NCI-H524 treated with DMSO at 0.1 percent for 48 hours (cell line): ENCODE data around the gene COX5B.
"Not testable (repeated sequence)": the region's sequence is repeated elsewhere in the genome, so short reads cannot be mapped to it uniquely, and the experiment has no call there.

Experiments used
- DNase-seq: peaks from one replicate; lab custom pipeline; 2025; lab: John Stamatoyannopoulos, UW

Gene COX5B

DNA sequence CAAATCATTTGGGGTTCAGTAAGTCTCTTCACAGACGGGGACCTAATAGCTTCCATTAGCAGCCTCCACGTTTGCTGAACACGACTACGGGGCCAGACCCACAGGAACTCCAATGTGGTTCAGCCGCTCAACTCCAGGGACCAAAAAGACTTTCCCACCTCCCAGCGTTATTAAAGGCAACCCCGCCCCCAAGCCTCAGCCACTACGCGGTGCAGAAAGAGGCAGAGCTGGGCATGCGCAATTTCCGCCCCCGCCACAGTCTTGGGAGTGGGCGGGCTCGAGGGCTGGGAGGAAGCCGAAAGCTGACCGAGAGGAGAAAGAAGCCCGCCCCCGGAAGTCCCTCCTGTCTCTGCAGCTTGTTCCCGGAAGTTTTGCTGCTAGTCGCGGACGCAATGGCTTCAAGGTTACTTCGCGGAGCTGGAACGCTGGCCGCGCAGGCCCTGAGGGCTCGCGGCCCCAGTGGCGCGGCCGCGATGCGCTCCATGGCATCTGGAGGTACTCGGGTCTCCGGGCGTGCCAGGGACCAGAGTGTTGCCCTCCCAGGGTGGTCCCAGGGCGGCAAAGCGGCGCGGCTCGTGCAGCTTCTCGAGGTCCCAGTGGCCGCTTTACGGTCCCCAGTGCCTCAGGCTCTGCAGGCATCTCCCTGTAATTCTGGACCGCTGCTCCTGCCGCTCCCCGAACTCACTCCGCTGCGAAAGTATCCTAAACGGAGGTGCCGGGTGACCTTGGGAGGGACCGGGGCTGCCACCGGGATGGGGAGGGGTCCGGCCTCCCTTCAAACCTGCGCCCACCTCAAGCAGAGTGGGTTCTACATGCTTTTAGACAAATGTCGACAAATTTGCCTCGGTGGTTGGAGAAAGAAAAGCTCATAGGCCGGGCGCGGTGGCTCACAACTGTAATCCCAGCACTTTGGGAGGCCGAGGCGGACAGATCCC lies at the start of gene COX5B:
COX5B (plus strand) TSS at position 368 of the 935 bp plus-strand sequence; CDS start at position 393, 25 bp downstream.
- DNase-seq: peak; percentile 76

DNA sequence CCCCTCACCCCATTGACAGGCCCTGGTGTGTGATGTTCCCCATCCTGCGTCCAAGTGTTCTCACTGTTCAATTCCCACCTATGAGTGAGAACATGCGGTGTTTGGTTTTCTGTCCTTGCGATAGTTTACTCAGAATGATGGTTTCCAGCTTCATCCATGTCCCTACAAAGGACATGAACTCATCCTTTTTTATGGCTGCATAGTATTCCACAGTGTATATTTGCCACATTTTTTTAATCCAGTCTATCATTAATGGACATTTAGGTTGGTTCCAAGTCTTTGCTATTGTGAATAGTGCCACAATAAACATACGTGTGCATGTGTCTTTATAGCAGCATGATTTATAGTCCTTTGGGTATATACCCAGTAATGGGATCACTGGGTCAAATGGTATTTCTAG lies 49.7 kb upstream of the COX5B start:
- DNase-seq: not testable (repeated sequence)

- not testable (repeated sequence) for DNase-seq
These were observed 44.3 kb upstream of the COX5B start for GRCh38 chr2:97601537-97601936.

DNA sequence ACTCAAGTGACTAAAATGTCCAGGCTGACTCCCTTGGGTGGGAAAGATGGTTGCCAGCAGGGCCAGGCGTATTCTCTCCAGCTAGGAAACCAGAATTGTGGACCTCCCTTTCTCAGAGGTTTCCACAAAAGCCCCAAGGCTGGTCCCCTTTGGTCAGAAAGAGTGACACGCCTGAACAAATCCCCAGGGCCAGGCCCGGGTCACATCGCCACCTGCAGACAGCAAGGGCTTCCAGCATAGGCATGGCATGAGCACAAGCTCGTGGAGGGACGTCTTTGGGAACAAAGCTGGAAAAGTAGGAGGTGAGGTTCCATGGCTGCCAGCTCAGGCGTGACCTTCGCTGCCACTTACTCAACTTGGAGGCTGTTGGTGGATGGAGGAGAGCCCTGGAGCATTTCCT lies 40.8 kb upstream of the COX5B start:
- not testable (repeated sequence) for DNase-seq

- DNase-seq: not testable (repeated sequence)
These were observed 40.1 kb upstream of the COX5B start for GRCh38 chr2:97605524-97606339.

GRCh38 chr2:97608745-97609144 lies 37.1 kb upstream of the COX5B start:
- not testable (repeated sequence) for DNase-seq

DNA sequence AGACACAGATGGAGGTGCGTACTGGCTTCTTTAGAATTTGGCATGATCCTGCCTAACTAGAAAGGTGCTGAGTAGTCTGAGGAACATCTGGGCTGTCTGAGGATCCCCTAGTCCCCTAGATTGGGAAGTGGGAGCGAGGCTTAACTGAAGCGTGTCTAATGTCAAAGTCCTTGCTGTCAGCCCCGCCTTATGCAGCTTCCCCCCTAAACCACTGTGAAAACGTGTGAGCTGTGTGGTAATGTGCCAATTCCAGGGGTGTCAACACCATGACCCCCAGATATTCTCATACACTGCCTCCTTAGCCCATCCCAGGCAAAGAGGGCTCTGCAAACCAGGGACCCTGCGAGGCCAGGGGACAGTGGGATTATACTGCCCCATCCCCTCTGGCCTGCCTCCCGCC lies 34.0 kb upstream of the COX5B start:
- DNase-seq: not testable (repeated sequence)

GRCh38 chr2:97615746-97616145 lies 30.1 kb upstream of the COX5B start:
- DNase-seq: not testable (repeated sequence)

- no peak for DNase-seq
These were observed 28.0 kb upstream of the COX5B start for GRCh38 chr2:97617911-97618310.

DNA sequence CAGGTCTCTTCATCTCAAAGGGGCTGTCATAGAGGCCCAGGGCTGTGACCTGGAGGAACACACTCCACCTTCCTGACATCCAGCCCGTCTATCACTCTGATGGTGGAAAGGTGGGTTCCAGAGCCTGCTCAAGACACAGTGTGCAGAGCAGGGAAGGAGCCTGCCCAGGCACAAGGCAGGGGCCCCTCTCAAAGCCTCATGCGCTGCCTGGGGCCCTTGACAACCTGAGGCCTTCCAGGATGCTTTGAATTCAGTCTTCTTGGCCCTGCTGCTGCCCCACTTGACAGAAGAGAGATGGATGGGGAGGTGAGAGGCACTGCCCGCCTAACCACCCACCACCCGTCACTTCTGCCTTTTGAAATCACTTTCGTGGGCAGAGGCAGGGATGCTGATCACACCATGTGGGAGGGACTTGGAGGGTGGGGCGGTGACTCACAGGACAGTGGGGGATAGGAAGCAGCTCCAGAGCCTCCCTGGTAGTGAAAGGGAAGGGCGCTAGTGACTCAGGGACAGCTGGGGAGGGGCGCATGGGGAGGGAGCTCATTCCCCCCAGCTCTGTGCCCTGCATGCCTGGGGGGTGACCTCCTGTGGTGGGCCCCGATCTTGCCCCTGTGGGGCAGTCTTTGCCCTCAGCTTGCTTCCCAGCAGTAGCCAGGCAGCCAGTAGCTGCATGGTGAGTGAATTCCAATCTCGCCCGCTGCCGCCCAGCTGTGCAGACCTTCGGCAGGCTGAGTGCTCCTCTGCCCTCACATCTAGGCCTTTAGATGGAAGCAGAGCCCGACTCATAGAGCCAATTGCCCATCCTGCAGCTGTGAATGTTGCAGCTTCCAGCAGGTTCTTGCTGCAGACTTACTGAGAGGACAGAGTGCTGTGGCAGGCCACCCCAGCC lies 26.7 kb upstream of the COX5B start:
- DNase-seq: not testable (repeated sequence)

DNA sequence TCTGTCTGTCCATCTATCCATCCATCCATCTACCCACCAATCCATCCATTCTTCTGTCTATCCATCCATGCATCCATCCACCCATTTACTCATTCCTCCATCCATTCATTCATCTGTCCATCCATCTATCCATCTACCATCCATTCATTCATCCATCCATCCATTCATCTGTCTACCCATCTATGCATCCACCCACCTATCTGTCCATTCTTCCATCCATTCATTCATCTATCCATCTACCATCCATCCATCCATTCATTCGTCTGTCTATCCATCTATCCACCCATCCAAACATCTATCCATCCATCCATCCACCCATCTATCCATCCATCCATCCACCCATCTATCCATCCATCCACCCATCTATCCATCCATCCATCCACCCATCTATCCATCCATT lies 25.4 kb upstream of the COX5B start:
- DNase-seq: not testable (repeated sequence)

- DNase-seq: not testable (repeated sequence)
These were observed 22.9 kb upstream of the COX5B start for GRCh38 chr2:97622976-97623375.

DNA sequence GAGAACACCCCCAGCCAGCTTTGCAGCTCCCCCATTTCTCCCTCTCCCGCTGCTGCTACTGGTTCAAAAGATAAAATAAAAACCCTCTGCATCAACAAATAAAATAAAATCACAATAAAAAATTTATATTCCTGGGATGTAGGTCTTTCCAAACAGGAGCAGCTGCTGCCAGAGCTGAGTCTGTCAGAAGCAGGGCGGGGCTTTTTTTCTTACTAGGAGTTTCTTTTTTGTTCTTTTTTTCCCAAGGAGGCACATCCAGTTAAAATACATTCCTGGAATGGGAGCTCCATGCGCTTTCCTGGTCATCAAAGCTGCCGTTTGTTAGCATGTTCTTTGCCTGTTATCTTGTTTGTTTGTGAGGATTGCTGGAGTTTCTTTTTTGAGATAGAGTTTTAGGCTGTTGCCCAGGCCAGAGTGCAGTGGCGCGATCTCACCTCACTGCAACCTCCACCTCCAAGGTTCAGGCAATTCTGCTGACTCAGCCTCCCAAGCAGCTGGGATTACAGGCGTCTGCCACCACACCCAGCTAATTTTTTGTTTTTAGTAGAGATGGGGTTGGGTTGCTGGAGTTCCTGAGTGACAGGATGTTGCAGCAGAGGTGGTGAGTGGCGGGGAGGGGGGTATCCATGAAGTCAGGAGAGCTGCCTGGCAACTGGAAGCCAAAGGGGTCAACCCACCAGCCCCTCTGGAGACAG lies 20.4 kb upstream of the COX5B start:
- DNase-seq: not testable (repeated sequence)

- DNase-seq: not testable (repeated sequence)
These were observed 19.8 kb upstream of the COX5B start for GRCh38 chr2:97626049-97626430.

- no peak for DNase-seq
These were observed 1.7 kb upstream of the COX5B start for GRCh38 chr2:97644023-97644717.

DNA sequence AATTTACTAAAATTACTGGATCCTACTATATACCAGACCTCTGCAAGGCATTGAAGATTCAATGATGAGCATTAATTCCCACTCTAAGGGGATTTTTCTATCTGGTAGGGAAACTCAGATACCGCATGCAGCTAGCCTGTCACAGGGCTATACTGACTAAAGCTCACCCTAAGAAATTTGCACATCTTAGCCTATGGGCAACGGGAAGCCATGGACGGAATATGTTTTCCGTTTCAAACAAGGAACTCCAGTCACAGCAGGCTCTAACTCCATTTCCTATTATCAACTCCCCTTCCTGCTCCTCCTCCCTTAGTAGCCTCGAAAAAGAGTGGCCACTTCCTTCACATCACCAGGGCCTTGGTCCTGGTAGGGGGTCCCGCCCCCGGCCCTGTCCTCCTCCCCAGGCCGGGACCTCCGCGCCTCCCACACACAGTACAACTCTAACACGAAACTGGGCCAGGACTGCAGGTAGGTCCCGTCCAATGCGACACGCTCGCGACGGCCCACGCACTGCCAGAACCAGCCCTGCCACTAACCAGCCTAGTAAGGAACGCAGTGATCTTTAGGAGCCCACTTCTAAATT lies 659 bp upstream of the COX5B start:
- no peak for DNase-seq

DNA sequence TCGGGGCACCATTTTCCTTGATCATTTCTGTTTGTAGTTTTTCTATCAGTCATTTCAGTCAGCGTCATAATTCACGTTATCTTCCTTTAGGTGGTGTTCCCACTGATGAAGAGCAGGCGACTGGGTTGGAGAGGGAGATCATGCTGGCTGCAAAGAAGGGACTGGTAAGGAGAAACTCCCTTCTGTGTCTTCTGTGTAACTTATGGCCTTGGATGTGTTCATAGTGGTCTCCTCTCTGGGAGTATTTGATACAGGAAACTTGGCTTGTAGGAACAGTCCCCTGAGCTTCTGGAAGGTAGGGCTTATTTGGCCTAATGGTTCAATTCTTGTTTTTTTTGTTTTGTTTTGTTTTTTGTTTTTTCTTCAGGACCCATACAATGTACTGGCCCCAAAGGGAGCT lies 1.1 kb downstream of the COX5B start:
- no peak for DNase-seq

DNA sequence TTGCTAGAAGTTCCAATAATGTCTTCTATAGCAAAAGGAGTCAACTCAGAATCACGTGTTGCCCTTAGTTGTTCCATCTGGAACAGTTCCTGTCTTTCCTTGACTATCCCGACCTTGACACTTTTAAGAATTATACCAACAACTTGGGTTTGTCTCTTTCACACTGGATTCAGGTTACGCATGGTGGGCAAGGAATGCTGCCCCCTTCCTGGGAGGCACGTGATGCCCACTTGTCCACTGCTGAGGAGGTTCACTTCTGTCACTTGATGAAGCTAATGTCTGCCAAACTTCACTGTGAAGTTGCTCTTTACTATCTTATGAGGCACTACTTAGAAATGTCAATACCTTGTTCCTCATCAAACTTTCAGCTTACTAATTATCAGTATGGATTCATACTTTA lies 5.3 kb downstream of the COX5B start:
- DNase-seq: no peak

DNA sequence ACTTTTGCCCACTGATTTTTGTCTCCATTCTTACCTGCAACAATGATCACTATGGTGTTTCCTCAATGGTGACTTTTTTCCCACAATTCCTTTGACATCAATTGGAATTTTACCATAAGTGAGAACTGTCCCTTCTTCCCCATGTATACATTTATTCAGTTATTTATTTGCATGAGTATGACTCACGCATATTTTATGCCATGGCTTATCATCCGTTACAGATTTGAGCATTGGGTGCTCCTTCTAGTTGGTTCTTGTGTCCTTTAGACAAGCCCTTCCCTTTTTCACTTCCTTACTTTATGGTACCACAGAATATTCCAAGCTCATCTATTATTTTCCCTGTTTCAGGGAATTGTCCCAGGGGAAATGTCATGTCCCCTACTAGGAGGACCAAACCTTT lies 7.6 kb downstream of the COX5B start:
- DNase-seq: no peak

- no peak for DNase-seq
These were observed 8.0 kb downstream of the COX5B start for GRCh38 chr2:97653874-97654273.
